HepG2 (cell line): ENCODE results near the gene MBLAC1. TPM values are rescaled to one million over a fixed set of nuclear protein-coding genes. Genes with fewer than 3 reads are reported as not detected.
A peak's percentile ranks its signal among the peaks of the same experiment; 100 is the strongest.

Source experiments
- ARID2 ChIP-seq: sonication (generic); formaldehyde crosslinking; IDR thresholded peaks from 2 replicates; pipeline ENCODE4 v1.8.1; 2022; ENCODE audit warnings: mild to moderate bottlenecking, missing genetic modification reagents, borderline replicate concordance
- ELF3 ChIP-seq: IDR thresholded peaks from 2 replicates; pipeline ENCODE4 v1.6.1; 2016; ENCODE audit warnings: missing genetic modification reagents, missing compliant biosample characterization
- HDAC1 ChIP-seq: sonication (generic); formaldehyde crosslinking; IDR thresholded peaks from 2 replicates; pipeline ENCODE4 v1.5.1; 2020; ENCODE audit warnings: mild to moderate bottlenecking, missing genetic modification reagents
- HIVEP1 ChIP-seq: sonication (generic); formaldehyde crosslinking; IDR thresholded peaks from 2 replicates; pipeline ENCODE4 v1.4.0; 2020; ENCODE audit warnings: mild to moderate bottlenecking, missing genetic modification reagents
- JUN ChIP-seq: sonication (generic); formaldehyde crosslinking; IDR thresholded peaks from 2 replicates; pipeline ENCODE4 v1.4.0; 2020; ENCODE audit warnings: mild to moderate bottlenecking, missing genetic modification reagents
- NR2C2 ChIP-seq: sonication (generic); formaldehyde crosslinking; IDR thresholded peaks from 2 replicates; pipeline ENCODE4 v1.4.0; 2020; ENCODE audit warnings: missing genetic modification reagents, mild to moderate bottlenecking, moderate library complexity, borderline replicate concordance
- POLR2AphosphoS5 ChIP-seq: IDR thresholded peaks from 2 replicates; pipeline ENCODE4 v1.6.1; 2012; ENCODE audit warnings: low read depth, low read length
- SCMH1 ChIP-seq: sonication (generic); formaldehyde crosslinking; IDR thresholded peaks from 2 replicates; pipeline ENCODE4 v1.9.0; 2021; ENCODE audit warnings: missing genetic modification reagents, mild to moderate bottlenecking, borderline replicate concordance
- TMF1 ChIP-seq: sonication (generic); formaldehyde crosslinking; IDR thresholded peaks from 2 replicates; pipeline ENCODE4 v1.8.1; 2022; ENCODE audit warnings: low read depth, missing genetic modification reagents
- ZFY ChIP-seq: sonication (generic); formaldehyde crosslinking; IDR thresholded peaks from 2 replicates; pipeline ENCODE4 v1.4.0; 2020; ENCODE audit warnings: missing genetic modification reagents
- ZNF317 ChIP-seq: sonication (generic); formaldehyde crosslinking; IDR thresholded peaks from 2 replicates; pipeline ENCODE4 v1.5.0; 2020; ENCODE audit warnings: mild to moderate bottlenecking, missing genetic modification reagents
- ZNF615 ChIP-seq: sonication (generic); formaldehyde crosslinking; IDR thresholded peaks from 2 replicates; pipeline ENCODE4 v1.5.0; 2020; ENCODE audit warnings: mild to moderate bottlenecking, missing genetic modification reagents, borderline replicate concordance
- ZNF713 ChIP-seq: sonication (generic); formaldehyde crosslinking; IDR thresholded peaks from 2 replicates; pipeline ENCODE4 v1.4.0; 2020; ENCODE audit warnings: mild to moderate bottlenecking, missing genetic modification reagents
- ZNF747 ChIP-seq: sonication (generic); formaldehyde crosslinking; IDR thresholded peaks from 2 replicates; pipeline ENCODE4 v1.8.1; 2023; ENCODE audit warnings: missing genetic modification reagents, mild to moderate bottlenecking, borderline replicate concordance
- ZNF83 ChIP-seq: sonication (generic); formaldehyde crosslinking; IDR thresholded peaks from 2 replicates; pipeline ENCODE4 v1.4.0; 2020; ENCODE audit warnings: missing genetic modification reagents, mild to moderate bottlenecking, borderline replicate concordance
- ZSCAN20 ChIP-seq: sonication (generic); formaldehyde crosslinking; IDR thresholded peaks from 2 replicates; pipeline ENCODE4 v1.4.0; 2020; ENCODE audit warnings: missing genetic modification reagents, mild to moderate bottlenecking, borderline replicate concordance
- polyA plus RNA-seq, 8 experiments: library from polyadenylated mRNA; depleted of rRNA in 3 of 8; stranded (reverse) in 7 of 8; unstranded in 1 of 8; fragments of >200 nt; fragmentation: Illumina TruSeq in 4 of 8; extraction: Trizol in 4 of 8; gene quantifications; 2 replicates each; pipeline versions ENCODE4 v1.2.1 to v1.2.3, GENCODE V29; 2011 to 2016; ENCODE audit warnings: low read depth in 4 of 8, missing spikeins in 1 of 8, mixed read lengths in 1 of 8; ENCODE audit not compliant: insufficient read depth in 1 of 8
- total RNA-seq, 5 experiments: library from RNA; depleted of rRNA; stranded (reverse); fragments of >200 nt; fragmentation: Illumina TruSeq; extraction: Trizol; gene quantifications; 2 replicates each; pipeline ENCODE4 v1.2.3, GENCODE V29; 2016; ENCODE audit warnings: low read depth in 1 of 5
- TF ChIP-seq, protein P1 (sequence below): sonication (generic); formaldehyde crosslinking; IDR thresholded peaks from 2 replicates; pipeline ENCODE4 v1.8.0; 2022; ENCODE audit warnings: missing genetic modification reagents, low read depth, mild to moderate bottlenecking, borderline replicate concordance
- TF ChIP-seq, protein P2 (sequence below): sonication (generic); formaldehyde crosslinking; conservative IDR thresholded peaks from 2 replicates; pipeline ENCODE4 v1.4.0; 2020; ENCODE audit warnings: missing genetic modification reagents
- TF ChIP-seq, protein P3 (sequence below): sonication (generic); formaldehyde crosslinking; IDR thresholded peaks from 2 replicates; pipeline ENCODE4 v1.4.0; 2020; ENCODE audit warnings: missing genetic modification reagents
- TF ChIP-seq, protein P4 (sequence below): sonication (generic); formaldehyde crosslinking; IDR thresholded peaks from 2 replicates; pipeline ENCODE4 v1.8.0; 2022; ENCODE audit warnings: missing genetic modification reagents, mild to moderate bottlenecking, moderate library complexity, borderline replicate concordance

The MBLAC1 gene
- total and polyA plus RNA-seq, 2 of the 13 experiments (the other 11 are each of a cell fraction or from before 2014, with no cell fraction given), result 0.79 to 2.1 TPM

DNA sequence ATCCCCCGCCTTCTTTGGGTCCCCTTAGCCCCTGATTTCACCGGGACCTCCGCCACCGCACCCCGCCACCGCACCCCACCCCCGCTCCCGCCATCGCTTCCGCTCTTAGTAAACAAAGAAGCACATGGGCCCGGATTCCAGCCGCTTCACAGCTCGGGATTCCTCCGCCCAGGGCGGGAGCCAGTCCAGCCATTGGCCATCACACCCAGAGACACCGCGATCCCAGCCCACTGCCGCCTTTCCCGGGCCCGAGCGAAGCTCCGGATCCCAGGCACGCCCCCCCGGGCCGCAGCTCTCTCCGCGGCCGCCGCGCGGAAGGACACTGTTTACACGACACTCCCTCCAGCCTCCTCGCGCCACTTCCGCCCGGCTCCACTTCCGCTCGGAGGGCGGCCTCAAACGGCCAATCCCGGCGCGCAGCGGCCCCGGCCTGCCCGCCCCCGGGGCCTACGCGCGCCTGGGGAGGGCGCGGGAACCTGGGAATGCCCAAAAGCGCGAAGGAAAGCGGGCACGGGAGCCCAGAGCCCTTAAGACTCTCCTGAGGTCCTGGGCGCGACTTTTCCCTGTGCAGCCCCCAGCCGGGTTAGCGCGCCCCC lies 26.2 kb upstream of the MBLAC1 start (continued):
- peak; percentile 79 for TF ChIP-seq NR2C2 (CRISPR knock-in tag)
- peak; percentile 95; the same call in 1 of the 2 replicates for TF ChIP-seq ZNF747
- TF ChIP-seq ZNF615, result no peak
- peak; percentile 98 for TF ChIP-seq HDAC1
- TF ChIP-seq ARID2 (CRISPR knock-in tag), result no peak
- TF ChIP-seq JUN, result no peak
- TF ChIP-seq ZFY (CRISPR knock-in tag), result peak; percentile 73
- TF ChIP-seq ZSCAN20, result no peak
- no peak for TF ChIP-seq ZNF713 (CRISPR knock-in tag)
- no peak for TF ChIP-seq POLR2AphosphoS5
- TF ChIP-seq, protein P1, sequence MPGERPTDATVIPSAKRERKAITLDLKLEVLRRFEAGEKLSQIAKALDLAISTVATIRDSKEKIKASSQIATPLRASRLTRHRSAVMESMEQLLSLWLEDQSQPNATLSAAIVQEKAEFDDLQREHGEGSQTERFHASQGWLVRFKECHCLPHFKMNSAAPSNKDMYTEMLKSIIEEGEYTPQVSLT (CRISPR knock-in tag), result no peak
- TF ChIP-seq, protein P2, sequence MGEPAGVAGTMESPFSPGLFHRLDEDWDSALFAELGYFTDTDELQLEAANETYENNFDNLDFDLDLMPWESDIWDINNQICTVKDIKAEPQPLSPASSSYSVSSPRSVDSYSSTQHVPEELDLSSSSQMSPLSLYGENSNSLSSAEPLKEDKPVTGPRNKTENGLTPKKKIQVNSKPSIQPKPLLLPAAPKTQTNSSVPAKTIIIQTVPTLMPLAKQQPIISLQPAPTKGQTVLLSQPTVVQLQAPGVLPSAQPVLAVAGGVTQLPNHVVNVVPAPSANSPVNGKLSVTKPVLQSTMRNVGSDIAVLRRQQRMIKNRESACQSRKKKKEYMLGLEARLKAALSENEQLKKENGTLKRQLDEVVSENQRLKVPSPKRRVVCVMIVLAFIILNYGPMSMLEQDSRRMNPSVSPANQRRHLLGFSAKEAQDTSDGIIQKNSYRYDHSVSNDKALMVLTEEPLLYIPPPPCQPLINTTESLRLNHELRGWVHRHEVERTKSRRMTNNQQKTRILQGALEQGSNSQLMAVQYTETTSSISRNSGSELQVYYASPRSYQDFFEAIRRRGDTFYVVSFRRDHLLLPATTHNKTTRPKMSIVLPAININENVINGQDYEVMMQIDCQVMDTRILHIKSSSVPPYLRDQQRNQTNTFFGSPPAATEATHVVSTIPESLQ (CRISPR knock-in tag), result no peak
- TF ChIP-seq ZNF83 (CRISPR knock-in tag), result no peak; the same call in 1 of the 2 replicates
- TF ChIP-seq ZNF317 (CRISPR knock-in tag), result 0 out of 2 replicates have a peak, but pooled peaks have one; percentile 1
- peak; percentile 88 for TF ChIP-seq HIVEP1 (CRISPR knock-in tag)
- TF ChIP-seq SCMH1 (CRISPR knock-in tag), result no peak
- TF ChIP-seq, protein P3, sequence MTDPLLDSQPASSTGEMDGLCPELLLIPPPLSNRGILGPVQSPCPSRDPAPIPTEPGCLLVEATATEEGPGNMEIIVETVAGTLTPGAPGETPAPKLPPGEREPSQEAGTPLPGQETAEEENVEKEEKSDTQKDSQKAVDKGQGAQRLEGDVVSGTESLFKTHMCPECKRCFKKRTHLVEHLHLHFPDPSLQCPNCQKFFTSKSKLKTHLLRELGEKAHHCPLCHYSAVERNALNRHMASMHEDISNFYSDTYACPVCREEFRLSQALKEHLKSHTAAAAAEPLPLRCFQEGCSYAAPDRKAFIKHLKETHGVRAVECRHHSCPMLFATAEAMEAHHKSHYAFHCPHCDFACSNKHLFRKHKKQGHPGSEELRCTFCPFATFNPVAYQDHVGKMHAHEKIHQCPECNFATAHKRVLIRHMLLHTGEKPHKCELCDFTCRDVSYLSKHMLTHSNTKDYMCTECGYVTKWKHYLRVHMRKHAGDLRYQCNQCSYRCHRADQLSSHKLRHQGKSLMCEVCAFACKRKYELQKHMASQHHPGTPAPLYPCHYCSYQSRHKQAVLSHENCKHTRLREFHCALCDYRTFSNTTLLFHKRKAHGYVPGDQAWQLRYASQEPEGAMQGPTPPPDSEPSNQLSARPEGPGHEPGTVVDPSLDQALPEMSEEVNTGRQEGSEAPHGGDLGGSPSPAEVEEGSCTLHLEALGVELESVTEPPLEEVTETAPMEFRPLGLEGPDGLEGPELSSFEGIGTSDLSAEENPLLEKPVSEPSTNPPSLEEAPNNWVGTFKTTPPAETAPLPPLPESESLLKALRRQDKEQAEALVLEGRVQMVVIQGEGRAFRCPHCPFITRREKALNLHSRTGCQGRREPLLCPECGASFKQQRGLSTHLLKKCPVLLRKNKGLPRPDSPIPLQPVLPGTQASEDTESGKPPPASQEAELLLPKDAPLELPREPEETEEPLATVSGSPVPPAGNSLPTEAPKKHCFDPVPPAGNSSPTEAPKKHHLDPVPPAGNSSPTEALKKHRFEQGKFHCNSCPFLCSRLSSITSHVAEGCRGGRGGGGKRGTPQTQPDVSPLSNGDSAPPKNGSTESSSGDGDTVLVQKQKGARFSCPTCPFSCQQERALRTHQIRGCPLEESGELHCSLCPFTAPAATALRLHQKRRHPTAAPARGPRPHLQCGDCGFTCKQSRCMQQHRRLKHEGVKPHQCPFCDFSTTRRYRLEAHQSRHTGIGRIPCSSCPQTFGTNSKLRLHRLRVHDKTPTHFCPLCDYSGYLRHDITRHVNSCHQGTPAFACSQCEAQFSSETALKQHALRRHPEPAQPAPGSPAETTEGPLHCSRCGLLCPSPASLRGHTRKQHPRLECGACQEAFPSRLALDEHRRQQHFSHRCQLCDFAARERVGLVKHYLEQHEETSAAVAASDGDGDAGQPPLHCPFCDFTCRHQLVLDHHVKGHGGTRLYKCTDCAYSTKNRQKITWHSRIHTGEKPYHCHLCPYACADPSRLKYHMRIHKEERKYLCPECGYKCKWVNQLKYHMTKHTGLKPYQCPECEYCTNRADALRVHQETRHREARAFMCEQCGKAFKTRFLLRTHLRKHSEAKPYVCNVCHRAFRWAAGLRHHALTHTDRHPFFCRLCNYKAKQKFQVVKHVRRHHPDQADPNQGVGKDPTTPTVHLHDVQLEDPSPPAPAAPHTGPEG, result no peak
- TF ChIP-seq ELF3 (CRISPR knock-in tag), result peak; percentile 63
- TF ChIP-seq TMF1, result 0 out of 2 replicates have a peak, but pooled peaks have one; percentile 16
- TF ChIP-seq, protein P4, sequence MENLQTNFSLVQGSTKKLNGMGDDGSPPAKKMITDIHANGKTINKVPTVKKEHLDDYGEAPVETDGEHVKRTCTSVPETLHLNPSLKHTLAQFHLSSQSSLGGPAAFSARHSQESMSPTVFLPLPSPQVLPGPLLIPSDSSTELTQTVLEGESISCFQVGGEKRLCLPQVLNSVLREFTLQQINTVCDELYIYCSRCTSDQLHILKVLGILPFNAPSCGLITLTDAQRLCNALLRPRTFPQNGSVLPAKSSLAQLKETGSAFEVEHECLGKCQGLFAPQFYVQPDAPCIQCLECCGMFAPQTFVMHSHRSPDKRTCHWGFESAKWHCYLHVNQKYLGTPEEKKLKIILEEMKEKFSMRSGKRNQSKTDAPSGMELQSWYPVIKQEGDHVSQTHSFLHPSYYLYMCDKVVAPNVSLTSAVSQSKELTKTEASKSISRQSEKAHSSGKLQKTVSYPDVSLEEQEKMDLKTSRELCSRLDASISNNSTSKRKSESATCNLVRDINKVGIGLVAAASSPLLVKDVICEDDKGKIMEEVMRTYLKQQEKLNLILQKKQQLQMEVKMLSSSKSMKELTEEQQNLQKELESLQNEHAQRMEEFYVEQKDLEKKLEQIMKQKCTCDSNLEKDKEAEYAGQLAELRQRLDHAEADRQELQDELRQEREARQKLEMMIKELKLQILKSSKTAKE (CRISPR knock-in tag), result 0 out of 2 replicates have a peak, but pooled peaks have one; percentile 34
